GM19043 (cell line): ENCODE measurements around the gene CETP.
A peak's percentile ranks its signal among the peaks of the same experiment; 100 is the strongest.

Source experiments
- ATAC-seq: cut with Tn5 transposase; IDR thresholded peaks from one replicate; pipeline ENCODE4 v1.9.1; 2021; ENCODE audit warnings: low read depth; ENCODE audit not compliant: unreplicated experiment

Gene CETP, protein sequence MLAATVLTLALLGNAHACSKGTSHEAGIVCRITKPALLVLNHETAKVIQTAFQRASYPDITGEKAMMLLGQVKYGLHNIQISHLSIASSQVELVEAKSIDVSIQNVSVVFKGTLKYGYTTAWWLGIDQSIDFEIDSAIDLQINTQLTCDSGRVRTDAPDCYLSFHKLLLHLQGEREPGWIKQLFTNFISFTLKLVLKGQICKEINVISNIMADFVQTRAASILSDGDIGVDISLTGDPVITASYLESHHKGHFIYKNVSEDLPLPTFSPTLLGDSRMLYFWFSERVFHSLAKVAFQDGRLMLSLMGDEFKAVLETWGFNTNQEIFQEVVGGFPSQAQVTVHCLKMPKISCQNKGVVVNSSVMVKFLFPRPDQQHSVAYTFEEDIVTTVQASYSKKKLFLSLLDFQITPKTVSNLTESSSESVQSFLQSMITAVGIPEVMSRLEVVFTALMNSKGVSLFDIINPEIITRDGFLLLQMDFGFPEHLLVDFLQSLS

DNA sequence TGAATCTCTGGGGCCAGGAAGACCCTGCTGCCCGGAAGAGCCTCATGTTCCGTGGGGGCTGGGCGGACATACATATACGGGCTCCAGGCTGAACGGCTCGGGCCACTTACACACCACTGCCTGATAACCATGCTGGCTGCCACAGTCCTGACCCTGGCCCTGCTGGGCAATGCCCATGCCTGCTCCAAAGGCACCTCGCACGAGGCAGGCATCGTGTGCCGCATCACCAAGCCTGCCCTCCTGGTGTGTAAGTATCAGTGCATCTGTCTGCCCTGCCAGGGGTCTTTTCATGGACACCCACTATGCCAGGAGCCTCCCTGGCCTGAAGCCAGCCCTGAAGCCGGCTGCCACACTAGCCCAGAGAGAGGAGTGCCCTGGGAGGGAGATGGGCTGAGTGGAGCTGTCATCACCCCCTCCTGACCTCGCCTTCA lies at the start of gene CETP:
TSS of gene CETP (plus strand) at position 100 of the 431 bp plus-strand sequence. CDS start at position 130, 30 bp downstream.
- no peak for ATAC-seq

- ATAC-seq, result no peak
These were observed 48.7 kb upstream of the CETP start for GRCh38 chr16:56912746-56913708.

DNA sequence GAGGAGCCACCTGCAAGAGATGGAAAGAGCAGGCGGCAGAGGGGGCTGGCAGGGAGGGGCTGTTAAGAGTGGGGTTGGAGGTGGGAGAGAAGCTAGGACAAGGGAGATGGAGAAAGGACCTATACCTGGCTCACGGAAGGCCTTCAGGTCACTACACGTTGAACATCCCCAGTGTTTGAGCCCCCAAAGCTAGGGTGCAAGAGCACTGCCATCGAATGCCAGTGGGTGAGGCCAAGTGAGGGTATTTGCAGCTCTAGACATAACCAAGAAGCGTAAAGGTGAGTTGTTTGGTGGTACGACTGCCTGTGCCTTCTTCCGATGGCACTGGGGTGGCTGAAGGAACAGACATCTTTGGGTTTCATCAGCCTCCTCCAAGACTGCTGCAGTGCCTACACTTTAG lies 46.9 kb upstream of the CETP start:
- ATAC-seq, result no peak

- ATAC-seq, result no peak
These were observed 46.2 kb upstream of the CETP start for GRCh38 chr16:56915336-56916119.

DNA sequence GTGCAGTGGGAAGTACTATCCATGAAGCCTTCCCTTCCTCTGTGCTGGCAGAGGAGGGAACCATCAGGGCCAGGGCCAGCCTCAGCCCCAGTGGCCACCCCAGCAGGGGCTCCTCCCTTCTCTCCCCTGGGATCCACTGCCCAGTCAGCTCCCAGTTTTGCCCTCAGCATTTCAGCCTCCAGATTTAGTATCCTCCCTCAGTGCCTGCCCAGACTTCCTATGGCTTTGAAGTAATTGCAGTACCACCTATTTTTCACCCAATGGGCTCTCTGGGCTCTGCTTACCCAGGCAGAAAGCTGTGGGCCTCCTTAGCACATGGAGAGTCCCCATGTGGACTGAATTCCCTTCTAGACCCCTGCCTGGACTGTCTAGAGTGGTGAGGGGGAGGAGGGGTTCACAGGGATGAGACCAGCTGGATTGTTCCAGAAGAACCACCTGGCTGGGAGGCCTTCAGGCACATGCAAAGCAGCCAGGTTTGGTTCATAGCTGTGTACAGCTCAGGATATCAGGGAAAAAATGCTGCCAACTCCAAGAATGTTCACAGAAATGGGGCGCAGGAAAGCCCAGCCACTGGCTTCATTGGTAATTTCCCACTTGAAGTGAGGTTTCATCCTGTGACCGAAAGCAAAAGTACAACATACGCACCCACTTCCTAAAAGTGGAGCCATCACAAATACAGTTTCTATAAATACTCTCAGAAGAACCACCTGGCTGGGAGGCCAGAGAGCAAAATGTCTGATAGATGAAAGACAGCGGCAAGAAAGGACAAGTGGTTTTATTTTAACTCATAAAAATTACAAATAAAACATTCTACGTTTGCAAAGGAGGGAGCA lies 45.0 kb upstream of the CETP start:
- ATAC-seq, result peak; percentile 66

DNA sequence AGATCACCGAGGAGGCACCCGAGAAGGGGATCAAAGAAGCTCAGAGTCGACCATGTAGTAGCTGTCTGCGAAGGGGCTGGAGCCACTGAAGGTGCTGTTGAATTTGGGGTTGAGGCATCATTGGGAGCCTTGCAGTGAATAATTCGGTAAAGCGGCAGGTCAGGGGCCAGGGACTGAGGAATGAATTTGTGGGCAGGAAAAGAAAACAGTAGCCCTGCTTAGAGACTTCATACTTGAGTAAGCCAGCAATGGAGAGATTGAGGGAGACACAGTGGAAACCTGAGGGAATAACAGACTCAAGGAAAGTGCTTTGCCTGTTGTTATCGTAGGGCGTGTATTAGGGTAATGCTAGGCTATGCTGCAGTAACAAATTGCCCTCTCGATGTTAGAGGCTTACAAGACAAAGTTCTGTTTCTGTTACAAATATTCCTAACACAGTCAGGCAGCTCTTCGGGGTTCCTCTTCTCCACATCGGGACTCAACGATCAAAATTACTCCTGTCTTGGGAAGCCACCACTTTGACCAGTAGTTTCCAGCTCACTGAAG lies 43.2 kb upstream of the CETP start:
- no peak for ATAC-seq

GRCh38 chr16:56919099-56919800 lies 42.5 kb upstream of the CETP start:
- no peak for ATAC-seq

GRCh38 chr16:56921571-56921970 lies 40.2 kb upstream of the CETP start:
- ATAC-seq, result no peak

DNA sequence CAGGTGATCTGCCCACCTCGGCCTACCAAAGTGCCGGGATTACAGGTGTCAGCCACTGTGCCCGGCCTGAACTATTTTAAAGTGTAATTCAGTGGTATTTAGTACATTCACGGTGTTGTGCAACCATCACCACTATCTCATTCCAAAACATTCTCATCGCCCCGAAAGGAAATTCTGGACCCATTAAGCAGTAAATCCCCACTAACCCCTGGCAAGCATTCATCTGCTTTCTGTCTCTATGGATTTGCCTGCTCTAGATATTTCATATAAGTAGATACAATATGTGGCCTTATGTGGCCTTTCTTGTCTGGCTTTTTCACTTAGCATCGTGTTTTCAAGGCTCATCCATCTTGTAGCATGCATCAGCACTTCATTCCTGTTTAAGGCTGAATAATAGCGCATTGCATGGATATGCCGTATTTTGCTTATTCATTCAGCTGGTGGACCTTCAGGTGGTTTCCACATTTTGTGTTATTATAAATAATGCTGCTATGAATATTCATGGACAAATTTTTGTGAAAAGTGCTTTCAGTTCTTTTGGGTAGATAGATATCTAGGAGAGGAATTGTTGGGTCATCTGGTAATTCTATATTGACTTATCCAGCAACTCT lies 38.2 kb upstream of the CETP start:
- ATAC-seq, result no peak

DNA sequence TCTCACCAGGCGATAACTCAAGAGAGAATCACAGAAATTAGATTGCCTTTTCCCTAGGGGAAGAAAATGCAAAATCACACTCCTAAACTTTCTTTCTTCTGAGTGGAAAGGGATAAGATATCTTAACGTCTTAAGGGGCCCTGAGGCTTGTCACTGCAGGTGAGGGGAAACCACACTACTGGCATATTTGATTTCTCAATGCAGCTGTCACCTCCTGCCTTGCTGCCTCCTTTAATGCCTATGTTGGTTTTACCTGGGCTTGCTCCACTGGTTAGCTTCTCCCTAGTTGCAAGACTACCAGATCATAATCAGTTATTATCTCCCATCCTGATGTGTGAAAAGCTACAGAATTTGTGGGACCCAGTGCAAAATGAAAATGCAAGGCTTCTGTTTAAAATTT lies 34.3 kb upstream of the CETP start:
- ATAC-seq, result no peak

DNA sequence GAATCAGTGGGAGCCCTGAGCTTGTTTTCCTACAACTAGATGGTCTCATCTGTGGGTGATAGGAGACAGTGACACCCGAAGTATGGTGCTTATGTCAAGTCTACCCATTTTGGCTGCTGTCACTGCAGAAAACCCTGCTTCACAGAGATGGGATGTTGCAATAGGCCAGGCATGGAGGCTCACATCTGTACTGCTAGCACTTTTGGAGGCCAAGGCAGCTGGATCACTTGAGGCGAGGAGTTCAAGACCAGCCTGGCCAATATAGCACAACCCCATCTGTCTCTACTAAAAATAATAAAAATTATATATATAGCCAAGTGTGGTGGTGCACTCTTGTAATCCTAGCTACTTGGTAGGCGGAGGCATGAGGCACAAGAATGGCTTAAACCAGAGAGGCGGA lies 32.1 kb upstream of the CETP start:
- ATAC-seq, result no peak

GRCh38 chr16:56930486-56931270 lies 31.1 kb upstream of the CETP start:
- no peak for ATAC-seq

GRCh38 chr16:56931271-56931891 lies 30.4 kb upstream of the CETP start:
- ATAC-seq, result peak; percentile 24

- ATAC-seq, result peak; percentile 87
These were observed 29.6 kb upstream of the CETP start, which contains the start of gene HERPUD1 for GRCh38 chr16:56931892-56932720. Gene HERPUD1 (plus strand): TSS chr16:56932142. CDS start chr16:56932245, 103 bp downstream.

DNA sequence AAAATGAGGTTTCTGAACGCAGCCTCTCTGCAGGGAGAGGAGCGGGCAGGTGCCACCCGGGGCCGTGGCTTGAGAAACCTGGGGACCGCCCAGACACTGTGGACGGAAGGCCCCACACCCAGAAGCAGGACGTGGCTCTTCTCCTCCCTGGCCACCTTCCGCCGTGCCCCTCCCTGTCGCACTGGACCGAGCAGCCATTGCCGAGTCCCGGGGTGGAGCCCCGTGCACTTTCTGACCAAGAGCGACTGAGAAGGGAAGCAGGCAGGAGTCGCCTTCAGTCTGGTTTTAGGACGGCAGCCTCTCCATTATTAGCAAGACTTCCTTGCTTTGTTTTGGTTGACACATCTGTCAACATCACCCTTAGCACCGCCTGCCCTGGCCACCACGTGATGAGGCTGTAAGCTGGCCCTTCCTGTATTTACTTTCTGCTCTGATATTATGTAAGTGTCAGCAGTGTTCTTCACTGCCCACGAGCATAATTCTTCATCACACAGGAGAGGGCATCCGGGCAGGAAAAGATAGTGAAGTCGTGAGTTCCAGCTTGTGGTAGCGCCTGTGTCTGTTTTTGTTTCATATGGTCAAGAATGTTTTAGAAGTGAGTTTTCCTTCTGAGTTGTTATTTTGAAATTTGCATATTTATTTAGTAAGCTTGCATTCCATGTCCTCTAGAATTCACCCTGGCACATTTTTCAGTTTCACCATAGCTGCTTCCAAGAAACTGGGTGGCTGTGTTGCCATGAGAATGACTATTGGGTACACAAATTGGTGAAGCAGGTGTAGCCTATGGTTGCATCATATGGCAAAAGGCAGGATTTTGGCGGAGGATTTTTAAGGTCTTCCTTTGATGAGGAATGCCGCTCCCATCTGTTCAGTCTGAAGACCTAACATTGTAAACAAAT lies 28.8 kb upstream of the CETP start:
- no peak for ATAC-seq
